Smooth muscle cell (in vitro differentiated cells): ENCODE measurements around the gene SNX6. TPM values are rescaled to one million over a fixed set of nuclear protein-coding genes. Genes with fewer than 3 reads are reported as not detected.

ENCODE experiments used
- DNase-seq: peaks from one replicate; lab custom pipeline; 2025; ENCODE audit not compliant: unreplicated experiment; lab: John Stamatoyannopoulos, UW
- H2AFZ ChIP-seq: fragments of 200-600 bp; sonication (generic); 2 replicates; pipeline ENCODE4 v1.6.0; 2016; ENCODE audit warnings: antibody characterized with exemption, low read depth, mild to moderate bottlenecking
- H3F3A ChIP-seq: fragments of 200-600 bp; sonication (generic); 2 replicates; pipeline ENCODE4 v1.6.0; 2017; ENCODE audit warnings: antibody characterized with exemption, low read depth
- H3K27ac ChIP-seq: fragments of 200-600 bp; sonication (generic); 2 replicates; pipeline ENCODE4 v1.5.1; 2016; ENCODE audit warnings: low read depth, mild to moderate bottlenecking
- H3K27me3 ChIP-seq: fragments of 200-600 bp; sonication (generic); 2 replicates; pipeline ENCODE4 v1.6.1; 2016; ENCODE audit warnings: low read depth, mild to moderate bottlenecking
- H3K36me3 ChIP-seq: fragments of 200-600 bp; sonication (generic); 2 replicates; pipeline ENCODE4 v1.5.1; 2016; ENCODE audit warnings: low read depth
- H3K4me1 ChIP-seq: fragments of 200-600 bp; sonication (generic); 2 replicates; pipeline ENCODE4 v1.5.1; 2016; ENCODE audit warnings: low read depth
- H3K4me2 ChIP-seq: fragments of 200-600 bp; sonication (generic); 2 replicates; pipeline ENCODE4 v1.6.0; 2016; ENCODE audit warnings: mild to moderate bottlenecking
- H3K4me3 ChIP-seq: fragments of 200-600 bp; sonication (generic); 2 replicates; pipeline ENCODE4 v1.5.1; 2016; ENCODE audit warnings: mild to moderate bottlenecking
- H3K79me2 ChIP-seq: fragments of 200-600 bp; sonication (generic); 2 replicates; pipeline ENCODE4 v1.6.0; 2016; ENCODE audit warnings: low read depth, mild to moderate bottlenecking
- H3K9ac ChIP-seq: fragments of 200-600 bp; sonication (generic); 2 replicates; pipeline ENCODE4 v1.6.0; 2016; ENCODE audit warnings: low read depth
- H3K9me3 ChIP-seq: fragments of 200-600 bp; sonication (generic); replicated peaks from 2 replicates; pipeline ENCODE4 v1.5.1; 2016; ENCODE audit warnings: low read depth
- H4K20me1 ChIP-seq: fragments of 200-600 bp; sonication (generic); 2 replicates; pipeline ENCODE4 v1.6.0; 2016; ENCODE audit warnings: low read depth
- CTCF ChIP-seq: fragments of 200-600 bp; sonication (generic); IDR thresholded peaks from 2 replicates; pipeline ENCODE4 v1.5.1; 2017; ENCODE audit warnings: borderline replicate concordance, mild to moderate bottlenecking, antibody characterized with exemption; ENCODE audit not compliant: insufficient read depth, poor library complexity, severe bottlenecking
- WGBS: methylation state at CpG from one replicate; pipeline ENCODE4 v1.1.7; 2016; ENCODE audit warnings: low lambda C conversion rate; 5-methylcytosine and 5-hydroxymethylcytosine counted together
- polyA plus RNA-seq: library from polyadenylated mRNA; unstranded; fragments of >200 nt; fragmentation: Nextera tagmentation; extraction: Ambion mirVana; gene quantifications from 2 replicates; pipeline ENCODE4 v1.2.1, GENCODE V29; 2016
- total RNA-seq: library from RNA; depleted of rRNA; stranded (reverse); fragments of >200 nt; gene quantifications from 2 replicates; pipeline ENCODE4 v1.2.3, GENCODE V29; 2014

Gene SNX6
- total and polyA plus RNA-seq, 2 experiments from 2014 or later: 55.7 to 192 TPM

GRCh38 chr14:34676516-34677211, 46.7 kb upstream of the SNX6 start:
- H2AFZ ChIP-seq: no peak overlapping the region
- no peak for TF ChIP-seq CTCF
- no peaks in the 10 kb centered on the region for H3K79me2 ChIP-seq
- H3K4me2 ChIP-seq: no peak overlapping the region
- WGBS: 90% methylated on average over 7 of the region's 7 CpGs
- DNase-seq: no peak
- H3K9ac ChIP-seq: no peak overlapping the region
- no peaks in the 10 kb centered on the region for H3K27me3 ChIP-seq
- no peaks in the 10 kb centered on the region for H3K36me3 ChIP-seq
- H4K20me1 ChIP-seq: no peaks in the 10 kb centered on the region
- H3K27ac ChIP-seq: no peak overlapping the region
- H3K4me3 ChIP-seq: no peak overlapping the region
- H3K9me3 ChIP-seq: no peaks in the 10 kb centered on the region
- no peaks in the 10 kb centered on the region for H3K4me1 ChIP-seq
- no peaks in the 10 kb centered on the region for H3F3A ChIP-seq

GRCh38 chr14:34673702-34674101, 43.8 kb upstream of the SNX6 start:
- 92% methylated on average over 1 of the region's 1 CpG for whole genome bisulfite sequencing
- Histone ChIP-seq H3K9me3 (no peaks in the 10 kb centered on the region), H2AFZ (no peak overlapping the region), H3F3A (no peaks in the 10 kb centered on the region), H4K20me1 (no peaks in the 10 kb centered on the region), H3K79me2 (no peaks in the 10 kb centered on the region), H3K4me3 (no peak overlapping the region), H3K4me1 (no peaks in the 10 kb centered on the region), H3K27ac (no peak overlapping the region), H3K27me3 (no peaks in the 10 kb centered on the region), H3K36me3 (no peaks in the 10 kb centered on the region), H3K9ac (no peak overlapping the region), H3K4me2 (no peak overlapping the region)
- TF ChIP-seq CTCF: no peak
- no peak for DNase-seq

GRCh38 chr14:34671716-34672115, 41.8 kb upstream of the SNX6 start:
- Histone ChIP-seq H3K36me3 (no peaks in the 10 kb centered on the region), H3K79me2 (no peaks in the 10 kb centered on the region), H3K4me2 (no peak overlapping the region), H3K4me3 (no peak overlapping the region), H4K20me1 (no peaks in the 10 kb centered on the region), H2AFZ (no peak overlapping the region), H3K4me1 (no peaks in the 10 kb centered on the region), H3K9me3 (no peaks in the 10 kb centered on the region), H3K27me3 (no peaks in the 10 kb centered on the region), H3K9ac (no peak overlapping the region), H3K27ac (no peak overlapping the region), H3F3A (no peaks in the 10 kb centered on the region)
- TF ChIP-seq CTCF: no peak
- WGBS: 73% methylated on average over 6 of the region's 6 CpGs
- DNase-seq: no peak

- Histone ChIP-seq H4K20me1 (no peaks in the 10 kb centered on the region), H2AFZ (no peak overlapping the region), H3K4me3 (no peak overlapping the region), H3F3A (no peaks in the 10 kb centered on the region), H3K9me3 (no peaks in the 10 kb centered on the region), H3K79me2 (no peaks in the 10 kb centered on the region), H3K9ac (no peak overlapping the region), H3K36me3 (no peaks in the 10 kb centered on the region), H3K27ac (no peak overlapping the region), H3K4me1 (no peaks in the 10 kb centered on the region), H3K4me2 (no peak overlapping the region), H3K27me3 (no peaks in the 10 kb centered on the region)
- no peak for TF ChIP-seq CTCF
- 80% methylated on average over 2 of the region's 2 CpGs for WGBS
- DNase-seq: no peak
Measured at GRCh38 chr14:34668111-34668510, 38.2 kb upstream of the SNX6 start.
